H1 (cell line): ENCODE measurements around the gene LCN10. TPM values are rescaled to one million over a fixed set of nuclear protein-coding genes. Genes with fewer than 3 reads are reported as not detected.

Experiments used
- CTCF ChIA-PET: fragments of 300-600 bp; sonication (Branson Sonifier 250); formaldehyde crosslinking; loops from one replicate; lab custom pipeline; 2021; ENCODE audit not compliant: partially characterized antibody; lab: Charles Lee
- POLR2A ChIA-PET: fragments of 300-600 bp; sonication (Branson Sonifier 250); formaldehyde crosslinking; loops from one replicate; lab custom pipeline; 2021; ENCODE audit warnings: inconsistent platforms; ENCODE audit not compliant: partially characterized antibody; lab: Charles Lee
- DNase-seq, 2 experiments: peaks; one replicate each; pipeline versions ENCODE4 v3.0.0 to v3.0.0-alpha.2; 2010 to 2022; ENCODE audit warnings: low spot score in 2 of 2, low read depth in 1 of 2, mixed read lengths in 1 of 2
- FAIRE-seq: peaks from 2 replicates; lab custom pipeline; 2011; peaks lifted over from hg19 to GRCh38; lab: Jason Lieb, UNC
- H2AFZ ChIP-seq: 2 replicates; pipeline ENCODE4 v1.8.1; 2012; ENCODE audit warnings: low read length, inconsistent platforms
- H2AK5ac ChIP-seq: 2 replicates; pipeline ENCODE4 v1.6.1; 2013; ENCODE audit warnings: low read depth, low read length
- H2BK120ac ChIP-seq: replicated peaks from 2 replicates; pipeline ENCODE3; 2013; ENCODE audit warnings: low read depth, low read length, inconsistent platforms
- H2BK12ac ChIP-seq: 2 replicates; pipeline ENCODE4 v1.6.1; 2013; ENCODE audit warnings: low read depth, low read length
- H2BK15ac ChIP-seq: 2 replicates; pipeline ENCODE4 v1.6.1; 2013; ENCODE audit warnings: low read length
- H2BK20ac ChIP-seq: 2 replicates; pipeline ENCODE4 v1.6.1; 2013; ENCODE audit warnings: low read length
- H2BK5ac ChIP-seq: 2 replicates; pipeline ENCODE4 v1.6.1; 2013; ENCODE audit warnings: low read depth, low read length
- H3K14ac ChIP-seq: 2 replicates; pipeline ENCODE4 v1.6.1; 2013; ENCODE audit warnings: inconsistent platforms; ENCODE audit not compliant: insufficient read length
- H3K18ac ChIP-seq: 2 replicates; pipeline ENCODE4 v1.6.1; 2013; ENCODE audit warnings: low read length; ENCODE audit errors: extremely low read depth
- H3K23ac ChIP-seq: 2 replicates; pipeline ENCODE4 v1.6.1; 2013; ENCODE audit warnings: inconsistent platforms; ENCODE audit not compliant: insufficient read length
- H3K23me2 ChIP-seq: 2 replicates; pipeline ENCODE4 v1.6.1; 2013; ENCODE audit warnings: low read depth, low read length
- H3K27ac ChIP-seq: 2 replicates; pipeline ENCODE4 v1.6.1; 2011; ENCODE audit warnings: low read depth, low read length, inconsistent platforms
- H3K27me3 ChIP-seq, 4 experiments: replicated peaks in 1 of 4; 1 replicate in 1 of 4; 2 replicates in 3 of 4; pipeline versions ENCODE4 v1.6.1 to v1.8.1; 2011 to 2013; ENCODE audit warnings: low read length in 3 of 4, mild to moderate bottlenecking in 3 of 4, inconsistent platforms in 2 of 4, mixed read lengths in 2 of 4, moderate library complexity in 1 of 4; ENCODE audit not compliant: control insufficient read depth in 3 of 4, insufficient read depth in 3 of 4; ENCODE audit errors: extremely low read depth in 1 of 4
- H3K36me3 ChIP-seq, 4 experiments: 2 replicates each; pipeline versions ENCODE4 v1.6.1 to v1.8.1; 2011 to 2013; ENCODE audit warnings: mild to moderate bottlenecking in 4 of 4, low read length in 3 of 4, moderate library complexity in 2 of 4, control low read depth in 1 of 4, inconsistent platforms in 1 of 4; ENCODE audit not compliant: insufficient read depth in 4 of 4, control insufficient read depth in 2 of 4
- H3K4ac ChIP-seq: replicated peaks from 2 replicates; pipeline ENCODE3; 2013; ENCODE audit warnings: low read length, low read depth, mixed read lengths, inconsistent platforms; ENCODE audit not compliant: insufficient read length
- H3K4me1 ChIP-seq, 4 experiments: replicated peaks in 1 of 4; 1 replicate in 1 of 4; 2 replicates in 3 of 4; pipeline versions ENCODE4 v1.6.1 to v1.8.1; 2011 to 2013; ENCODE audit warnings: low read length in 3 of 4, inconsistent platforms in 2 of 4, mixed read lengths in 1 of 4; ENCODE audit not compliant: insufficient read depth in 4 of 4, control insufficient read depth in 3 of 4
- H3K4me2 ChIP-seq, 2 experiments: 2 replicates each; pipeline versions ENCODE4 v1.6.1 to v1.8.1; 2011 to 2013; ENCODE audit warnings: low read depth in 2 of 2, low read length in 2 of 2, control low read depth in 1 of 2, inconsistent platforms in 1 of 2, mild to moderate bottlenecking in 1 of 2; ENCODE audit not compliant: insufficient read depth in 1 of 2
- H3K4me3 ChIP-seq, 4 experiments: fragments of 200-600, 300-600 bp in 1 of 4; sonication (generic), shearing (Covaris generic), sonication (Bioruptor Twin) in 1 of 4; 2 replicates each; pipeline versions ENCODE4 v1.5.1 to v1.8.1; 2011 to 2016; ENCODE audit warnings: low read length in 4 of 4, low read depth in 3 of 4, control low read depth in 2 of 4, inconsistent platforms in 2 of 4, mild to moderate bottlenecking in 2 of 4, mixed read lengths in 1 of 4, moderate library complexity in 1 of 4; ENCODE audit not compliant: insufficient read depth in 2 of 4; ENCODE audit errors: extremely low read depth in 1 of 4
- H3K56ac ChIP-seq: replicated peaks from 2 replicates; pipeline ENCODE3; 2013; ENCODE audit warnings: low read depth, mild to moderate bottlenecking, mixed read lengths, low read length, inconsistent platforms; ENCODE audit not compliant: insufficient read length
- H3K79me1 ChIP-seq: 2 replicates; pipeline ENCODE4 v1.6.1; 2013; ENCODE audit warnings: low read depth, low read length, control low read depth
- H3K79me2 ChIP-seq, 2 experiments: 2 replicates each; pipeline versions ENCODE4 v1.6.1 to v1.8.1; 2012 to 2013; ENCODE audit warnings: low read length in 2 of 2, mild to moderate bottlenecking in 2 of 2, inconsistent platforms in 1 of 2; ENCODE audit not compliant: insufficient read depth in 2 of 2, control insufficient read depth in 1 of 2
- H3K9ac ChIP-seq, 4 experiments: replicated peaks in 1 of 4; 1 replicate in 1 of 4; 2 replicates in 3 of 4; pipeline versions ENCODE4 v1.6.1 to v1.8.1; 2011 to 2013; ENCODE audit warnings: low read depth in 3 of 4, low read length in 3 of 4, control low read depth in 2 of 4, mild to moderate bottlenecking in 2 of 4, moderate library complexity in 2 of 4, inconsistent platforms in 1 of 4; ENCODE audit errors: extremely low read depth in 1 of 4
- H3K9me3 ChIP-seq, 2 experiments: 2 replicates each; pipeline versions ENCODE4 v1.6.1 to v1.8.1; 2012 to 2013; ENCODE audit warnings: mild to moderate bottlenecking in 2 of 2, moderate library complexity in 2 of 2, control low read depth in 1 of 2, inconsistent platforms in 1 of 2, low read depth in 1 of 2, low read length in 1 of 2, mixed read lengths in 1 of 2; ENCODE audit not compliant: insufficient read depth in 2 of 2
- H4K20me1 ChIP-seq, 2 experiments: replicated peaks in 1 of 2; 2 replicates each; pipeline versions ENCODE3 to v1.8.1; 2011 to 2013; ENCODE audit warnings: inconsistent platforms in 2 of 2, low read length in 2 of 2, mild to moderate bottlenecking in 1 of 2; ENCODE audit not compliant: insufficient read depth in 2 of 2, control insufficient read depth in 1 of 2
- H4K5ac ChIP-seq: 2 replicates; pipeline ENCODE4 v1.6.1; 2013; ENCODE audit warnings: low read length, low read depth, mixed read lengths, inconsistent platforms; ENCODE audit not compliant: insufficient read length
- H4K8ac ChIP-seq: 2 replicates; pipeline ENCODE4 v1.8.0; 2013; ENCODE audit warnings: mild to moderate bottlenecking, moderate library complexity, low read length, inconsistent platforms; ENCODE audit not compliant: insufficient read depth; ENCODE audit errors: extremely low read depth
- H4K91ac ChIP-seq: replicated peaks from 2 replicates; pipeline ENCODE3; 2013; ENCODE audit warnings: low read length, mixed read lengths, inconsistent platforms; ENCODE audit not compliant: insufficient read length
- BCL11A ChIP-seq, 2 experiments: IDR thresholded peaks; one replicate each; pipeline ENCODE4 v1.6.1; 2011; ENCODE audit warnings: low read depth in 2 of 2, low read length in 2 of 2, mild to moderate bottlenecking in 2 of 2
- CBX8 ChIP-seq: fragments of 300-800, 300-1000 bp; sonication (generic); IDR thresholded peaks from 2 replicates; pipeline ENCODE4 v1.7.1; 2016; ENCODE audit warnings: low read depth, low read length, borderline replicate concordance
- CHD1 ChIP-seq: IDR thresholded peaks from 2 replicates; pipeline ENCODE4 v1.6.1; 2012; ENCODE audit warnings: low read depth, low read length, improper control_type of control experiment
- JUN ChIP-seq: IDR thresholded peaks from 2 replicates; pipeline ENCODE4 v1.6.1; 2011; ENCODE audit warnings: low read depth, mild to moderate bottlenecking, improper control_type of control experiment, low read length
- SAP30 ChIP-seq: fragments of 300-600 bp; sonication (generic); IDR thresholded peaks from 2 replicates; pipeline ENCODE4 v1.7.1; 2012; ENCODE audit warnings: low read length, moderate library complexity, mild to moderate bottlenecking, inconsistent platforms; ENCODE audit not compliant: insufficient read depth, insufficient replicate concordance
- SIX5 ChIP-seq: IDR thresholded peaks from 2 replicates; pipeline ENCODE4 v1.6.1; 2011; ENCODE audit warnings: mild to moderate bottlenecking, low read depth, low read length
- WGBS, 2 experiments: shearing (Covaris generic) in 1 of 2; methylation state at CpG; one replicate each; pipeline versions ENCODE4 v1.1.6 to v1.1.7; 2013 to 2015; ENCODE audit warnings: low lambda C conversion rate in 2 of 2, mixed read lengths in 2 of 2, inconsistent platforms in 1 of 2, low coverage in 1 of 2, missing lambda C conversion rate in 1 of 2; ENCODE audit not compliant: insufficient replicate concordance in 2 of 2, insufficient coverage in 1 of 2, insufficient read length in 1 of 2; ENCODE audit errors: extremely low coverage in 1 of 2, missing lambda C conversion rate in 1 of 2; 5-methylcytosine and 5-hydroxymethylcytosine counted together
- polyA plus RNA-seq, 7 experiments: library from polyadenylated mRNA; depleted of rRNA in 3 of 7; stranded (reverse) in 5 of 7; unstranded in 2 of 7; fragments of >200 nt in 5 of 7; fragments of 200-250 nt in 2 of 7; gene quantifications; 1 replicate in 5 of 7; 2 replicates in 1 of 7; 4 replicates in 1 of 7; pipeline versions ENCODE4 v1.2.1 to v1.2.3, GENCODE V29; 2011 to 2013; ENCODE audit warnings: missing spikeins in 2 of 7, mixed read lengths in 2 of 7
- total RNA-seq: library from RNA; stranded (reverse); fragmentation: NEBNext Ultra II Directional; extraction: Animal tissue kit (Norgen Biotek cat#: 25700); gene quantifications from 2 replicates; pipeline ENCODE4 v1.2.1, GENCODE V29; 2021
- TF ChIP-seq, protein P1 (sequence below): IDR thresholded peaks from 2 replicates; pipeline ENCODE4 v1.6.1; 2011; ENCODE audit warnings: low read depth, mild to moderate bottlenecking, low read length; ENCODE audit not compliant: insufficient read depth

The LCN10 gene
- total and polyA plus RNA-seq, 2 of the 8 experiments (the other 6 are each of a cell fraction or from before 2014, with no cell fraction given), result 2.6 to 2.8 TPM

DNA sequence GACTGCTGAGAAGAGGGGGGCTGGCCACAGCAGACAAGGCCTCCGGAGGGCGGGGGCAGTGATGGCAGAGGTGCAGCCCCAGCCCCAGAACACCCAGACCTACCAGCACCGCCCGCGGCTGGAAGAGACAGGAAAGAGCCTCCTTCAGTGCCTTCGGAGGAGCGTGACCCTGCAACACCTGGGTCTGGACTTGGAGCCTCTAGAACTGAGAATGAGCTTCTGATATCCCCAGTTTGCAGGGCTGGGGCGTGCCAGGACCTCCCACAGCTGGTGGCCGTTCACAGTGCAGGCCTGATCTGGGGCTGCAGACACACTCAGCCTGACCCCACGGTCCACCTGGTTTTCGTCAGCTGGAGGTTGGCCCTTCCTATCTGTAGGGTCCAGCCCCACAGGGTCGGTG is 9.1 kb downstream of the LCN10 start:
- Histone ChIP-seq H2BK12ac (no peak overlapping the region), H2AFZ (no peak overlapping the region), H3K4me3 (no peak overlapping the region), H3K79me2 (peaks cover 0 to 9% of the 10 kb centered on the region in 2 experiments; a peak in 1 of 4 replicates), H2BK5ac (no peak overlapping the region), H2BK120ac (no peak overlapping the region), H3K4me1 (peaks cover 0 to 3% (median 0%) of the 10 kb centered on the region in 4 experiments; a peak in 5 of 7 replicates), H4K5ac (no peak overlapping the region), H3K9ac (no peak overlapping the region), H4K91ac (no peak overlapping the region), H2AK5ac (no peak overlapping the region), H3K27me3 (peaks cover 0 to 9% (median 5%) of the 10 kb centered on the region in 4 experiments; a peak in 5 of 7 replicates), H3K36me3 (no peaks in the 10 kb centered on the region), H3K27ac (no peak overlapping the region), H3K23me2 (peaks cover 2% of the 10 kb centered on the region; the same call in 1 of the 2 replicates), H3K23ac (no peak overlapping the region), H3K14ac (no peak overlapping the region), H2BK20ac (no peak overlapping the region), H3K9me3 (no peaks in the 10 kb centered on the region), H4K20me1 (peaks cover 0 to 3% of the 10 kb centered on the region in 2 experiments), H3K79me1 (peaks cover 5% of the 10 kb centered on the region; the same call in 1 of the 2 replicates), H3K18ac (no peak overlapping the region), H4K8ac (no peak overlapping the region), H3K56ac (no peak overlapping the region), H2BK15ac (no peak overlapping the region), H3K4me2 (no peak overlapping the region), H3K4ac (no peak overlapping the region)
- POLR2A ChIA-PET, result interaction anchor here (1.2 to 14.1 kb wide), 4 partner anchors 10 to 24 kb away, joined by 4 to 223 read pairs (median 72); partner anchors contain the start of genes DIPK1B, LCN10, LCN6 and LCN8
- no peak for DNase-seq
- CTCF ChIA-PET, result interaction anchor here (1.0 kb wide), 1 partner anchor 24 kb away, joined by 6 read pairs; the partner anchor contains the start of gene LCN8
- 88% methylated on average over 12 of the region's 12 CpGs; no CpG with 5 or more reads in 1 of the 2 experiments for WGBS, 2 experiments
- FAIRE-seq, result no peak
- TF ChIP-seq JUN (no peak), CBX8 (no peak), BCL11A (IDR thresholded peaks at IDR 0.05; ENCODE audit: low read depth in 2 of 2, low read length in 2 of 2) (no peak), SIX5 (no peak), CHD1 (no peak), SAP30 (no peak)
- TF ChIP-seq, protein P1, sequence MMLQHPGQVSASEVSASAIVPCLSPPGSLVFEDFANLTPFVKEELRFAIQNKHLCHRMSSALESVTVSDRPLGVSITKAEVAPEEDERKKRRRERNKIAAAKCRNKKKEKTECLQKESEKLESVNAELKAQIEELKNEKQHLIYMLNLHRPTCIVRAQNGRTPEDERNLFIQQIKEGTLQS, result no peak
